NCI-H226 (cell line): Measurements from ENCODE around the gene CFL1.
"Not testable (repeated sequence)": the region's sequence is repeated elsewhere in the genome, so short reads cannot be mapped to it uniquely, and the experiment has no call there.

Source experiments
- DNase-seq: peaks from one replicate; pipeline ENCODE4 v3.0.0-alpha.2; 2015

CFL1 gene

GRCh38 chr11:65857853-65858680, at the start of gene CFL1:
Gene CFL1, minus strand, starts transcription at chr11:65858180. Its CDS starts 81 bp downstream, at chr11:65858099.
- peak; percentile 99 for DNase-seq

GRCh38 chr11:65906602-65907001, 48.6 kb upstream of the CFL1 start:
- peak; percentile 46 for DNase-seq

- DNase-seq: no peak
Measured at GRCh38 chr11:65903715-65904114, 45.7 kb upstream of the CFL1 start.

- peak; percentile 77 for DNase-seq
Measured at GRCh38 chr11:65903068-65903481, 45.1 kb upstream of the CFL1 start.

- DNase-seq: no peak
Measured at GRCh38 chr11:65900899-65901180, 42.9 kb upstream of the CFL1 start.

GRCh38 chr11:65900125-65900898, 42.3 kb upstream of the CFL1 start, which contains the start of gene FOSL1:
Gene FOSL1, minus strand, starts transcription at chr11:65900388. Its CDS starts 49 bp downstream, at chr11:65900339.
- peak; percentile 98 for DNase-seq

- peak; percentile 86 for DNase-seq
Measured at GRCh38 chr11:65899356-65900124, 41.6 kb upstream of the CFL1 start.

GRCh38 chr11:65898656-65899355, 40.8 kb upstream of the CFL1 start:
- no peak for DNase-seq

GRCh38 chr11:65897020-65897471, 39.1 kb upstream of the CFL1 start:
- no peak for DNase-seq

- no peak for DNase-seq
Measured at GRCh38 chr11:65896034-65896999, 38.3 kb upstream of the CFL1 start.

GRCh38 chr11:65895482-65895981, 37.6 kb upstream of the CFL1 start:
- DNase-seq: no peak

- no peak for DNase-seq
Measured at GRCh38 chr11:65894034-65894591, 36.1 kb upstream of the CFL1 start.

GRCh38 chr11:65892661-65893317, 34.8 kb upstream of the CFL1 start:
- DNase-seq: no peak

GRCh38 chr11:65892137-65892540, 34.2 kb upstream of the CFL1 start:
- DNase-seq: not testable (repeated sequence)

- DNase-seq: no peak
Measured at GRCh38 chr11:65891219-65892136, 33.5 kb upstream of the CFL1 start.

- DNase-seq: peak; percentile 92
Measured at GRCh38 chr11:65890324-65891218, 32.6 kb upstream of the CFL1 start, which contains the start of gene CCDC85B. Gene CCDC85B, plus strand, starts transcription at chr11:65890673. Its CDS starts 111 bp downstream, at chr11:65890784.

GRCh38 chr11:65888163-65888814, 30.3 kb upstream of the CFL1 start, which contains the start of gene FIBP:
Gene FIBP, minus strand, starts transcription at chr11:65888471. Its CDS starts 53 bp downstream, at chr11:65888418.
- DNase-seq: peak; percentile 95
